ENCODE measurements around the gene RHAG.

GRCh38 chr6:49662892-49663261 is 26.2 kb upstream of the RHAG start:
- TF ChIP-seq CTCF (IDR thresholded peaks at IDR 0.05) (no peak), POLR2A (IDR thresholded peaks at IDR 0.05) (no peak)

All from gastroesophageal sphincter (tissue), 3 donors.